CD4-positive, alpha-beta T cell treated with Interleukin-17A for 4 hours (primary cell): ENCODE measurements around the gene TGDS.
"Not testable (repeated sequence)": the region's sequence is repeated elsewhere in the genome, so short reads cannot be mapped to it uniquely, and the experiment has no call there.

Source experiments
- DNase-seq: peaks from one replicate; pipeline ENCODE4 v3.0.0-alpha.2; 2020; ENCODE audit warnings: mixed read lengths

The TGDS gene

GRCh38 chr13:94549232-94550061 is 46.5 kb downstream of the TGDS start:
- DNase-seq, result peak; percentile 93

GRCh38 chr13:94548821-94549231 is 47.1 kb downstream of the TGDS start:
- peak; percentile 61 for DNase-seq

GRCh38 chr13:94548382-94548781 is 47.6 kb downstream of the TGDS start:
- DNase-seq, result no peak

- DNase-seq, result no peak
Measured at GRCh38 chr13:94546061-94546839, 49.7 kb downstream of the TGDS start.

- no peak for DNase-seq
Measured at GRCh38 chr13:94544922-94545321, 51.0 kb downstream of the TGDS start.

- DNase-seq, result no peak
Measured at GRCh38 chr13:94542917-94543316, 53.0 kb downstream of the TGDS start.

GRCh38 chr13:94537740-94538630 is 58.0 kb downstream of the TGDS start:
- DNase-seq, result no peak

- no peak for DNase-seq
Measured at GRCh38 chr13:94535775-94536174, 60.2 kb downstream of the TGDS start.

GRCh38 chr13:94535231-94535630 is 60.7 kb downstream of the TGDS start:
- DNase-seq, result no peak

- no peak for DNase-seq
Measured at GRCh38 chr13:94534166-94534565, 61.8 kb downstream of the TGDS start.

- not testable (repeated sequence) for DNase-seq
Measured at GRCh38 chr13:94532278-94532677, 63.7 kb downstream of the TGDS start.

GRCh38 chr13:94526956-94527355 is 69.0 kb downstream of the TGDS start:
- DNase-seq, result not testable (repeated sequence)

GRCh38 chr13:94525781-94526180 is 70.2 kb downstream of the TGDS start:
- no peak for DNase-seq

- no peak for DNase-seq
Measured at GRCh38 chr13:94524407-94524806, 71.5 kb downstream of the TGDS start.
